GM19467 (cell line): Measurements from ENCODE around the gene PRKCSH.
"Not testable (repeated sequence)": the region's sequence is repeated elsewhere in the genome, so short reads cannot be mapped to it uniquely, and the experiment has no call there.

ENCODE experiments used
- ATAC-seq: cut with Tn5 transposase; IDR thresholded peaks from one replicate; pipeline ENCODE4 v1.9.1; 2021; ENCODE audit warnings: mild to moderate bottlenecking, moderate library complexity; ENCODE audit not compliant: unreplicated experiment

Gene PRKCSH

GRCh38 chr19:11450570-11451326 is 15.3 kb downstream of the PRKCSH start:
- ATAC-seq: no peak

DNA sequence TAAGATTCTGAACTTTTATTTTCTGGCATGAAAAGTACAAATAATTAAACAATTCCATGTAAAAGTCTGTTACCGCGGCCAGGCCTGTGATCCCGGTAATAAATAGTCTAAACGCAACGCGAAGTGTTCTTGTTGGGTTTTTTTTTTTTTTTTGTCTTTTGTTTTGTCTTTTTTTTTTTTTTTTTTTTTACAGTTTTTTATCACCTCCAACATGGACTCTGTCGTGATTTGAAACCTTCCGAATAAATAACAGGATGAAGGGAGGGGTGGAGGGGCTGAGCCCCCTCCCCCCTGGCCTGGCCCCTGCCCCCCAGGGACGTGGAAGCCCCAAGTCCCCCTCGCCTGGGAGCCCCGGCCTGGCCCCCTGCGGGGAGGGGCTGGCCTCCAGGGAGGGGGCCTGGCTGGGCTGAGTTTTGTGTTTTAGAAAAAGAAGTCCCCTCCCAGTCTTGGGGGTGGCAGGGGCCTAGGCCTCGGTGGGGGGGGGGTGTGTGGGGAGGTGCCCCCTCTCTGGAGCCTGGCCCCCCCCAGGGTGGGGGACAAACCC is 16.0 kb downstream of the PRKCSH start:
- ATAC-seq: no peak

- no peak for ATAC-seq
These were observed 16.6 kb downstream of the PRKCSH start for GRCh38 chr19:11451871-11452619.

GRCh38 chr19:11452620-11453310 is 17.3 kb downstream of the PRKCSH start:
- ATAC-seq: no peak

GRCh38 chr19:11453468-11454341 is 18.3 kb downstream of the PRKCSH start:
- no peak for ATAC-seq

- not testable (repeated sequence) for ATAC-seq
These were observed 19.8 kb downstream of the PRKCSH start for GRCh38 chr19:11455233-11455554.

DNA sequence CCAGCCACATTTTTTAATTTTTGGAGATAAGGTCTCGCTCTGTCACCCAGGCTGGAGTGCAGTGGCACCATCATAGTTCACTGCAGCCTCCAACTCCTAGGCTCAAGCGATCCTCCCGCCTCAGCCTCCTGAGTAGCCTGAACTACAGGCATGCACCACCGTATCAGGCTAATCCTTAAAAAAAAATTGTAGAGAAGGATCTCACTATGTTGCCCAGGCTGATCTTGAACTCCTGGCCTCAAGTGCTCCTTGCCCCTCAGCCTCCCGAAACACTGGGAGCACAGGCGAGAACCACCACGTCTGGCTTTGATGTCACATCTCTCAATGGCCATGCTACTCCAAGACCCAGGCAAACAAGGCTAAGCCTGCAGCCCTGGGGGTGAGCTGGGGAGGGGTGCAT is 21.2 kb downstream of the PRKCSH start:
- no peak for ATAC-seq

- ATAC-seq: no peak
These were observed 21.7 kb downstream of the PRKCSH start for GRCh38 chr19:11457115-11457514.

GRCh38 chr19:11457831-11458230 is 22.4 kb downstream of the PRKCSH start:
- ATAC-seq: no peak

DNA sequence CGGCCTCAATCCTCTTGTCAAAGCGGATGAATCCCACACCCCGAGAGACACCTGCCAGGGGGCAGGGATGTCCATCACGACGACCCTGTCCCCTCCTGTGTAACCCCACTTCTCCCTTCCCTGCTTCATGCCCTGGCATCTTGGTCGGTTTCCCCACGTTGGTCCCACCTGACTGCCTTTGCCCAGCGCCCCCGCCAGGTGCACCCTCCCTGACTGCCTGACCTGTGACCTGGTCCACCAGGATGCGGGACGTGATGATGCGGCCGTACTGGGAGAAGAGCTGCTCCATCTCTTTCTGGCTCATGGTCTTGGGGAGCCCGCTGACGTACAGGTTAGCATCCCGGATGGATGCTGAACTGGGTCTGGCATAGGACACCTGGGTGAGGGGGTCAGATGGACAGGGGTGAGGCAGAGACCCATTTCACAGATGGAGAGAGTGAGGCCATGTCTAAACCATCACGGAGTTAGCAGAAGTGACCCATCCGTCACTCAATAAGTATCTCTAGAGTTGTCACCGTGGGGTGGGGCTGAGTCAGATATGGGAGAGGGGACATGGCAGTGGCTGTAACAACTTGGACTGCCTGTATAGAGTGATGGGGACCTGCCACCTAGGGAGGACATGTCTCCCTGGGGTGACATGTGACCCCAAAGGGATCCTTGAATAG is 22.9 kb downstream of the PRKCSH start:
- ATAC-seq: no peak

DNA sequence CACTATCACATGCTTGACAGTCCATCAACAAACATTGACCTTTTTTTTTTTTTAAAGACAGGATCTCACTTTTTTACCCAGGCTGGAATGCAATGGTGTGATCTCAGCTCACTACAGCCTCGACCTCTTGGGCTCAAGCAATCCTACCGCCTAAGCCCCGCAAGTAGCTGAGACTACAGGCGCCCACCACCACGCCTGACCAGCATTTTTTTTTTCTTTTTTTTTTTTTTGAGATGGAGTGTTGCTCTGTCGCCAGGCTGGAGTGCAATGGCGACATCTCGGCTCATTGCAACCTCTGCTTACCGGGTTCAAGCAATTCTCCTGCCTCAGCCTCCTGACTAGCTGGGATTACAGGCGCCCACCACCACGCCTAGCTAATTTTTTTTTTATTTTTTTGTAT is 23.5 kb downstream of the PRKCSH start:
- not testable (repeated sequence) for ATAC-seq

GRCh38 chr19:11460207-11460606 is 24.8 kb downstream of the PRKCSH start:
- no peak for ATAC-seq

- no peak for ATAC-seq
These were observed 26.0 kb downstream of the PRKCSH start for GRCh38 chr19:11461453-11461852.

GRCh38 chr19:11463391-11463790 is 28.0 kb downstream of the PRKCSH start:
- no peak for ATAC-seq

- ATAC-seq: no peak
These were observed 29.2 kb downstream of the PRKCSH start for GRCh38 chr19:11464333-11465265.

- ATAC-seq: no peak
These were observed 30.2 kb downstream of the PRKCSH start for GRCh38 chr19:11465600-11465999.

DNA sequence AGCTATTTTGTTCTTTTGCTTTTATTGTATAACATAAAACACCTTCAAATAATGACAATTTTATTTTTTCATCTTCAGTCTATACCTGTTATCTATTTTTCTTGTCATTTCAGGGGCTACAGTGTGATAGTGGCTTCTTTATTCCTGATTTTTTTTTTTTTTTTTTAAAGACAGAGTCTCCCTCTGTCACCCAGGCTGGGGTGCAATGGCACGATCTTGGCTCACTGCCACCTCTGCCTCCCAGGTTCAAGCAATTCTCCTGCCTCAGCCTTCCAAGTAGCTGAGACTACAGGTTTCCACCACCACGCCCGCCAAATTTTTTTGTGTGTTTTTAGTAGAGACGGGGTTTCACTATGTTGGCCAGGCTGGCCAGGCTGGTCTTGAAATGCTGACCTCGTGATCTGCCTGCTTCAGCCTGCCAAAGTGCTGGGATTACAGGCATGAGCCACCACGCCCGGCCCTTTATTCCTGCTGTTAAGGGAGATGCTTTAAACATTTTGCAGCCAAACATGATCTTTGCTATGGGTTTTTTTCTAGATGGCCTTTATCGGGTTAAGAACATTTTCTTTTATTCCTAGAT is 32.9 kb downstream of the PRKCSH start:
- not testable (repeated sequence) for ATAC-seq

DNA sequence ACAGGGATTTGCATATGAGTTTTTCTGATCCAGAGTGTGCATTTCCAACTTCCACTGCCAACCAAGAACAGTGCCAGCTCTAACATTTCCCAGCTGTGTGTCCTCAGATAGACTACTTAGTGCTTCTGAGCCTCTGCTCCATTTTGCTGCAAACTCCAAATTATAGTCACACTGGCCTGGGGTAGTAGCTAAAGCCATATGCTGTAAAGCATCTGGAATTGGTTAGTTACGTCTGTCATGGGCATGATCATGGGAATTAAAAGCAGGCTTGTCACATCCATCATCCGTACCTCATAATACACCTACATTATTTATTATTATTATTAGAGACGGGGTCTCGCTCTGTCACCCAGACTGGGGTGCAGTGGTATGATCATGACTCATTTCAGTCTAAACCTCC is 38.3 kb downstream of the PRKCSH start:
- no peak for ATAC-seq

- not testable (repeated sequence) for ATAC-seq
These were observed 39.9 kb downstream of the PRKCSH start for GRCh38 chr19:11475343-11475742.
